Suppressor macrophage (primary cell): ENCODE data around the gene CCDC57.
A peak's percentile ranks its signal among the peaks of the same experiment; 100 is the strongest.
"Not testable (repeated sequence)": the region's sequence is repeated elsewhere in the genome, so short reads cannot be mapped to it uniquely, and the experiment has no call there.

Experiments used
- DNase-seq, 4 experiments: peaks; one replicate each; pipeline ENCODE4 v3.0.0-alpha.2; 2020 to 2022

Gene CCDC57

DNA sequence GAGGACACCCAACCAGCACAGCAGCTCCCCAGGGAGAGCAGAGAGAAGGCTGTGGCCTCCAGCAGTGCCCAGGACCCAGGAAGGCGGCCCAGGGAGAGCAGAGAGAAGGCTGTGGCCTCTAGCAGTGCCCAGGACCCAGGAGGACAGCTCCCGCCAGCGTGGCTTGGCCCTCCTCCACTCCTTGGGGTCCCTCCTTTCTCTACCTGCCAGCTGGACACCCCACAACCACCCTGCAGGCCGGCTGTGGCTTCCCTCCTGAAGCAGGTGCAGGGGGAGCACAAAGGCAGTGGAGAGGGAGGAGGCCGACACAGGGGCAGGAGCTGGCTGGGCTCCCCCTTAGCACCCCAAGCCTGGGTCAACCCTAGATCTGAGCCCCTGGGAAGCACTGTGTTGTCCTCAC lies 60.5 kb downstream of the CCDC57 start:
- DNase-seq: no peak

DNA sequence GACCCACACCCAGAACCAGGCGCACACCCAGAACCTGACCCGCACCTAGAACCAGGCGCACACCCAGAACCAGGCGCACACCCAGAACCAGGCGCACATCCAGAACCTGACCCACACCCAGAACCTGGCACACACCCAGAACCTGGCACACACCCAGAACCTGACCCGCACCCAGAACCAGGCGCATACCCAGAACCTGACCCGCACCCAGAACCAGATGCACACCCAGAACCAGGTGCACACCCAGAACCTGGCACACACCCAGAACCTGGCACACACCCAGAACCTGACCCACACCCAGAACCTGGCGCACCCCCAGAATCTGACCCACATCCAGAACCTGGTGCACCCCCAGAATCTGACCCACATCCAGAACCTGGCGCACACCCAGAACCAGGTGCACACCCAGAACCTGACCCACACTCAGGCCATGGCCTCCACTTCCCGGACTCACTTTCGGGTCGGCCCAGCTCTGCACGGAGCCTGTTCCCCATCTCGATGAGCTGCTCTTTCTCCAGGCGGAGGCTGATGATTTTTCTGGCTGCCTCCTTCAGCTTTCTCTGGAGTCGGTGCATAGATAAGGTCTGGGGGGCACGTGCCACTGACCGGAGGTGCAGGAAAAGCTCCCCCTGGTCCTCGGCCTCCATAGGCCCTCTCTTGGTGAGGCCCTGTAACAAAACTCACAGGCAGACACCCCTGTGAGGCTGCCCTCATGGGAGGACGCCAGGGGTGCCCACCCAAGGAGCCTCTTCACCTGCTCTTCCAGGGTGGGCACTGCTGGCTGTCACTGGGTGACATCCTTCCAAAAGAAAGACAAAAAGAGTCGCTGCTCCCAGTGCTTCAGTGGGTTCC lies 61.3 kb downstream of the CCDC57 start:
- no peak for DNase-seq

DNA sequence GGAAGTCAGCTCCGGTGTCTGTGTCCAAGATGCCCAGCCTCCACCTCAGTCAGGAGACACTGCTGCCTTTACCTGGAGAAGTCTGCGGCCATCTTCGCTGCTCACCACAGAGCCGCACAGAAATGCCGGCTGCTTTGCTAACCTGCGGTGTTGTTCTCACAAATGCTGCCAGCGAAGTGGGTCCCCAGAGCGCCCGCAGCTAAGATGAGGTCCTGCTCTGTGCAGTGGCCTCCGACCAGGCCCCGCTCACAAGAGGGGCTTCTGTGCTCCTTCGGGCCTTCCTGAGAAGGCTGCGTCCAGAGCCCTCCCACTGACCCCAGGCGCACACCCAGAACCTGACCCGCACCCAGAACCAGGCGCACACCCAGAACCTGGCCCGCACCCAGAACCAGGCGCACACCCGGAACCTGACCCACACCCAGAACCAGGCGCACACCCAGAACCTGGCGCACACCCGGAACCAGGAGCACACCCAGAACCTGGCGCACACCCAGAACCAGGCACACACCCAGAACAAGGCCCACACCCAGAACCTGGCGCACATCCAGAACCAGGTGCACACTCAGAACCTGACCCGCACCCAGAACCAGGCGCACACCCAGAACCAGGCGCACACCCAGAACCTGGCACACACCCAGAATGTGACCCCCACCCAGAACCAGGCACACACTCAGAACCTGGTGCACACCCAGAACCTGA lies 63.1 kb downstream of the CCDC57 start:
- DNase-seq: no peak

DNA sequence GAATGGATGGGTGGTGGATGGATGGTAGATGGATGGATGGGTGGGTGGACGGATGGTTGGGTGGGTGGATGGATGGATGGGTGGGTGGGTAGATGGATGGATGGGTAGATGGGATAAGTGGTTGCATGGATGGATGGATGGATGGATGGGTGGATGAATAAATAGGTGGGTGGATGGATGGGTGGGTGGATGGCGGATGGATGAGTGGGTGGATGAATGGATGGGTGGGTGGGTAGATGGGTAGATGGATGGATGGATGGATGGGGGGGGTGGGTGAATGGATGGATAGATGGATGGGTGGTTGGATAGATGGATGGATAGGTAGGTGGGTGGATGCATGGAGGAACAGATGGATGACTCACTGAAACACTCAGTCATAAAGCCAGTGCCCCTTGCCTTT lies 63.6 kb downstream of the CCDC57 start:
- no peak for DNase-seq

DNA sequence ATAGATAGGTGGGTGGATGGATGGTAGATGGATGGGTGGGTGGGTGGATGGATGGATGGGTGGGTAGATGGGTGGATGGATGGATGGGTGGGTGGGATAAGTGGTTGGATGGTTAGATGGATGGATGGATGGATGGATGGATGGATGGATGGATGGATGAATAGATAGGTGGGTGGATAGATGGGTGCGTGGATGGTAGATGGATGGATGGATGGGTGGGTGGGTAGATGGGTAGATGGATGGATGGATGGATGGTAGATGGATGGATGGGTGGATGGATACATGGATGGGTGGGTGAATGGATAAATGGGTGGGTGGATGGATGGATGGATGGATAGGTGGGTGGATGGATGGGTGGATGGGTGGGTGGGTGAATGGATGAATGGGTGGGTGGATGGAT lies 64.6 kb downstream of the CCDC57 start:
- no peak for DNase-seq

DNA sequence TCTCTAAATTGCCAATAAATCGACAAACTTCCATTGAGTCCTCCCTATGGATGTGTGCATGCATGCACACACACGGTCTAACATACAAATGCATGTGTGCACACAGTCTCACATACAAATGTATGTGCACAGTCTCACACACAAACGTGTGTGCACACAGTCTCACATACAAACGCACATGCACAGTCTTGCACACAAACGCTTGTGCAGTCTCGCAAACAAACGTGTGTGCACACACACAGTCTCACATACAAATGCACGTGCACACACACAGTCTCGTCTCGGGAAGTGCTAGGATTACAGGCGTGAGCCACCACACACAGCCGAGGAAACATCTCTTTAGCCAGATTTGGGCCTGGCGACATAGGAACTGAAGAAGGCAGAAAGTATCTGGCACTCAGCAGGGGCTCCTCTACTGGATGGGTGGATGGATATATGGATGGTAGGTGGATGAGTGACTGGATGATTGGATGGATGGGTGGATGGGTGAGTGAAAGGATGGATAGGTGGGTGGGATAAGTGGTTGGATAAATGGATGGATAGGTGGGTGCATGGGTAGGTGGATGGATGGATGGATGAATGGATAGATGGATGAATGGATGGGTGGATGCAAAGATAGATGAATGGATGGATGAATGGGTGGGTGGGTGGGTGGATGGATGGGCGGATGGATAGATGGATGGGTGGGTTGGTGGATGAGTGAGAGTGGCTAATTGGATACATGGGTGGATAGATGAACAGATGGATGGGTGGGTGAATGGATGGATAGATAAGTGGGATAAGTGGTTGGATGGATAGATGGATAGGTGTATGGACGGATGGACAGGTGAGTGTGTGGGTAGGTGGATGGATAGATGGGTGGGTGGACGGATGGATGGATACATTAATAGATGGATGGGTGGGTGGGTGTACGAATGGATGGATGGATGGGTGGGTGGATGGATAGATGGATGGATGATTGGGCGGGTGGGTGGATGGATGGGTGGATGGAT lies 65.7 kb downstream of the CCDC57 start:
- no peak for DNase-seq

DNA sequence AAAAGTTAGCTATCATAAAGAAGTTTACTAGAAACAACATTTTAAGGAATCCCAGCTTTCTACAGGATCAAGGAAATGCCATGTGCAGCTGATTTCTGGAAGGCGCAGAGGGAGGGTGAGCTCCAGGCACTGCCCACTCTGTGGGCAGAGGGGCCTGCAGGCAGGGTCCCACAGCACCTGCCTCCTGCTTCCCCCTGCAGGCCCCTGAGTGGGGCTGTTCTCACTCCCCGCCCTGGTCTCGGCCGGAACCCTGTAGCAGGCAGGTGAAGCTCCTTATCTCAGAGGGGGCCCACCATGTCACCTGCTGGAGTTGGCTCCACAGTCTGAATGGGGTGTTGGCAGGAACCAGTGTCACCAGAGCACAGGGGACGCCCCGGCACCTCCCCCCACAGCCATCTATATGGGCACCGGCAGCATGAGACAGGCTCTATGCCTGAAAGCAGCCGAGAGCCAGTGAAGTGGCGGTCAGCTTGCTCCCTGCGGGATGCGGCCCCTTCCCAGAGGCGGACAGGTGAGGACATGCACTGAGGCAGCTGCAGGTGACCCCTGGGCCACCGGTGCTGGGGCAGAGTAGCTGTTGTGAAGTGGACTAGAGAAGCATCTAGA lies 67.0 kb downstream of the CCDC57 start:
- DNase-seq: no peak

DNA sequence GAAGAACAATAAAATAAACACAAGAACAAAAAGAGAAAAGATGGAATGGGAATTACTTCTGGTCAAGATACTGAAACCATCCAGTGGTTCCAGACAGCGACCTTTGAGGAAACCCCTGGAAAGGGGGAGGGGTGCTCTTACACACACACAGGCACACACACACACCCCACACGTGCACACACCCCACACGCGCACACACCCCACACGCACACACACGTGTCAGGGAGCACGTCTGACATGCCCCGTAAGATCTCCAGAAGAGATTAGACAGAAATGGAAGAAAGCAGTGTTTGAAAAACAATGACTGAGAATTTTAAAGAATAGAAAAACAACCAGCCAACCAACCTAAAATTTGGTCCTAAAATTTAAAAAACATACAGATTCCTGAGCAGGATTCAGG lies 69.3 kb downstream of the CCDC57 start:
- no peak for DNase-seq

DNA sequence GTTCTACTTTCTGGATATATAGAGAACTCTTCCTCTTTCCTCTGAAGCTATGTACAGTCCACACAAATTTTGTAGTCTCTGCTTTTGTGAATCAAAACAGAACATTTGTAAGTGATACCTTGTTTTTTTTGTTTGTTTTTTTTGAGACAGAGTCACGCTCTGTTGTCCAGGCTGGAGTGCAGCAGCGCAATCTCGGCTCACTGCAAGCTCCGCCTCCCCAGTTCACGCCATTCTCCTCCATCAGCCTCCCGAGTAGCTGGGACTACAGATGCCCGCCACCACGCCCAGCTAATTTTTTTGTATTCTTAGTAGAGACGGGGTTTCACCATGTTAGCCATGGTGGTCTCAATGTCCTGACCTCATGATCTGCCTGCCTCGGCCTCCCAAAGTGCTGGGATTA lies 72.7 kb downstream of the CCDC57 start:
- not testable (repeated sequence) for DNase-seq

DNA sequence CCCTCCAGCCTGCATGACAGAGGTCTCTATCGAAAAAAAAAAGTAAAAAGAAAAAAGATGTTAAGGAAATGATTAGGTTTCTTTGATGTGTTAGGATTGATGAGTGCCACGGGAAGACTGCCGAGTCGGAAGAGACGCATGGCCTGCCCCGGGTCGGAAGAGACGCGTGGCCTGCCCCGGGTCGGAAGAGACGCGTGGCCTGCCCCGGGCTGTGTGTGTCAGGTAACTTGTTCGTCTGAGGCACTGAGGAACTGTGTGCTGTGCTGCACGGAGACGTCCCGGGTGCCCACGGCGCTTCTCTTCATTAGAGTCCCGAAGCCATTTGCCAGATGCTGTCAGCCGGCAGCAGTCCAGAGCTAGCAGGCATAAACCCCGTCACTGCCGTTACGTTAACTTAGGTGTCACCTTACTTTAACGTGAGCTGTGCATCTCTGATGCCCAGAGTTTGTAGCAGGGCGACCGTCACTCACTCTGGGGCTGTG lies 74.1 kb downstream of the CCDC57 start:
- DNase-seq: no peak

DNA sequence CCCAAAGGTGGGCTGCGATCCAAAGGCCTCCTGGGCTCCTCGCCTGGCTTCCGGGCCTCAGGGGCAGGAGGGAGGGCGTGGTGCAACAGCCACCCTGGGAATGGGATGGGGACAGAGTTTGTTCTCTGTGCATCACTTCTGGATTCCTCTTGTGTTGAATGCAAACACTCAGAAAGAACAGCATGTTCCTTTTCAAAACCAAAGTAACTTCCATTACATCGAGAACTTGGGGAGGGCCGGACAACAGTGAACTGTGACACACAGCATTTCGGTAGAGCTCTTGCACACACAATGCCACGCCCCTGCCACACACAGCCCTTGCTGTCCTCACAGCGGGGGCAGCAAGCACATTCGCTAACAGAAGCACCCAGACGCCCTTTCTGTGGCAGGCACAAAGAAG lies 78.5 kb downstream of the CCDC57 start:
- DNase-seq: no peak

DNA sequence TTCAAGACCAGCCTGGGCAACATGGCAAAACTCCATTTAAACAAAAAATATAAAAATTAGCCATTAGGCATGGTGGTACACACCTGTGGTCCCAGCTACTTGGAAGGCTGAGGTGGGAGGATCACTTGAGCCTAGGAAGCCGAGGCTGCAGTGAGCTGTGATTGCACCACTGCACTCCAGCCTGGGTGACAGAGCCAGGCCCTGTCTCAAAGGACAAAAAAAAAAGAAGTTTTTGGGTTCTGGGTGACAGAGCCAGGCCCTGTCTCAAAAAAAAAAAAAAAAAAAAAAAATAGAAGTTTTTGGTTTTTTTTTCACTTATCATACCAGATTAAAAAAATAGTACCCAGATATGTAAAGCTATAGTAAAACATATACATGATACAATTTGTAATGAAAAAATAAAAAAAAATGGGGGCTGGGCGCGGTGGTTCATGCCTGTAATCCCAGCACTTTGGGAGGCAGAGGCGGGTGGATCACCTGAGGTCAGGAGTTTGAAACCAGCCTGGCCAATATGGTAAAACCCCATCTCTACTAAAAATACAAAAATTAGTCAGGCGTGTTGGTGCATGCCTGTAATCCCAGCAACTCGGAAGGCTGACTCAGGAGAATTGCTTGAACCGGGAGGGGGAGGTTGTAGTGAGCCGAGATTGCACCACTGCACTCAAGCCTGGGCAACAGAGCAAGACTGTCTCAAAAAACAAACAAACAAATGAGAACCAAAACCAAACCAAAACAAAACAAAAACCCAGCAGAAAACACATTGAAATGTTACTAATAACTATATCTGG lies 79.3 kb downstream of the CCDC57 start:
- peak in 2 of 4 experiments; percentile 59 to 61 for DNase-seq

DNA sequence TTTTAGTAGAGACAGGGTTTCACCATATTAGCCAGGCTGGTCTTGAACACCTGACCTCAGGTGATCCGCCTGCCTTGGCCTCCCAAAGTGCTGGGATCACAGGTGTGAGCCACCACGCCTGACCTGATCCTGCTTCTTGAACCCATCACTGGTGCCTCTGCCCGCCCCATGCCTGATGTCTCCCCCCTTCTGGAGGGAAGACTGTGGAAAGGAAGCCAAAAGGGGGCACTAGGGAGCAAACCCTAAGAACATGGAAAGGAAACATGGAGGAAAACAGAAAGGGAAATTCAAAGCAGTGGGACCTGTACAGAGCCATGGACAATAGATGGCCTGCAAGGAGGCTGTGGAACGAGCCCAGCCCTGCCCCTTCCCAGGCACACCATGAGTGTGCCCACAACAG lies 83.5 kb downstream of the CCDC57 start:
- DNase-seq: no peak

DNA sequence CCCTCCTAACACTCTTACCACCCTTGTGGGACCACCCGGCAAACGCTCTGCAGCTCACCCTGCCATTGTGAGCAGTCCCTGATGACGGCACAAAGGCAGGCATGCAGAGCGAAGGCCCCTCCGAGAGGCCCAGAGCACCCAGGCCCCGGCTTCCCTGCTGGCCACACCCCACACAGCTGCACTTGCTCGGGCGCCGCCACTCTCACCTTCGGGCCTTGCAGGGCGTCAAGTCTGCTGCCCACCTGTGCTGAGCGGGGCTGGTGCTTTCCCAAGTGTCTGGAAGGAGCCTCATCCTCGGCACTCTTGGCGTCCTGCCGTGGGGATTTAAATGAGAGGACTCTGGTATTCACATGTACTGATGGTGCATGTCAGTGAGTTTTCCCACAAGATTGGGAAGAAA lies 84.4 kb downstream of the CCDC57 start:
- no peak for DNase-seq

DNA sequence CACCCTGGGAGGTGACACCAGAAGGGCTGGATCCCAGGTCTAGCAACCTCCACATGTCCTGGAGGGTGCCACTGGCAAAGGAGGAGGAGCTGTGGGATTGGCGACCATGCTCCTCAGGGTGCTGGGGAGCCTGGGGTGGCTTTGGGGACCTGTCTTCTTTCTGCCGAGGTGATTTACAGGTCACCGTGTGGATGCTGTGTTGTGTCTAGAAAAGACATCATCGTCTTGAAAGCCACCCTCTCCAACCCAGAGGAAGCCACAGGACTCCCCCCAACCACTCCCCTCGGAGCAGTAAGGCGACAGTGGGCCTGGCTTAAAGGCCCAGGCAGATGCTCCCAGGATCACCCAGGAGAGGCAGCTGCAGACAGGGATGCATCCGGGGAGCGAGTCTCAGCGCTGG lies 84.9 kb downstream of the CCDC57 start:
- DNase-seq: no peak

DNA sequence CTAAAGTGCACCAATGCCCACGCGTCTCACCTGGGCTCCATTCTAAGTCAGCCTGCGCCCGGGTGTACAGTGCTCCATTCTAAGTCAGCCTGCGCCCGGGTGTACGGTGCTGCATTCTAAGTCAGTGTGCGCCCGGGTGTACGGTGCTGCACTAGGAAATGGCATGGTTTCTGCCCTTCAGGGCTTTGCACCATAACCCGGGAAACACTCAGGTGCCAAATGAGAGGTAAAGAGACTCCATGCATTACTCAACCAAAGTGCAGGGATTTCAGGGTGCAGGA lies 85.4 kb downstream of the CCDC57 start:
- no peak for DNase-seq

DNA sequence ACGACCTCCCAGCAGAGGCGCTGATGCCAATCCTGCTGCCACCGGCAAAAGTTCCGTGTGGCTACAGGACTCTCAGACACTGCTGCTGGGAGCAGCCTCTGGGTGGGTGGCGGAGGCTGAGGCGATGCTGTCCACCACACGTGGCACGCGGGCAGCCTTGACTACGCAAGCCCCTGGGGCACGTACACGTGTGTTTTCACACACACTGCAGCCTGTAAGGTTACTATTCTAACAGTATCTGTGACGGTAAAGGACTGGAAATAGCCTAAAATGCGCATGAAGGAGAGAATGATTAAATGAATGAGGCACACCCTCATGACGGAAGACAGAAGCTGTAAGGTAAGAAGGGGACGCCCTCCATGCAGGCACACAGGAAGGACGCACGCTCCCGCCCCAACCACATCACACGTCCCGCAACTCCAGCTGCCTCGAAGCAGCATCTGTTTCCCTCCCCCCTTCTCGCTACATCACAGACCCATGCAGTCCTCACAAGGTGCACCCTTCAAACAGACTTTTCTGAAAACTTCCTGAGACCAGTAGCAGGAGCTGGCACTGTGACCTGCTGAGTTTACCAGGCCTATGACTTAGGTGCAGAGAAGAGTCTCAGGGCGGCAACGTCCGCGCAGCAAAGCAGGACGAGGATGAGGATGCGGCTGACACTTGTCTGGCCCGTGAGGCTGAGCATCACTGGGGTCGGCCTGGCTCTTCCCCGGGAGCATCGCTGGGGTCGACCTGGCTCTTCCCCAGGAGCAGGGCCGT lies 85.9 kb downstream of the CCDC57 start:
- DNase-seq: no peak

DNA sequence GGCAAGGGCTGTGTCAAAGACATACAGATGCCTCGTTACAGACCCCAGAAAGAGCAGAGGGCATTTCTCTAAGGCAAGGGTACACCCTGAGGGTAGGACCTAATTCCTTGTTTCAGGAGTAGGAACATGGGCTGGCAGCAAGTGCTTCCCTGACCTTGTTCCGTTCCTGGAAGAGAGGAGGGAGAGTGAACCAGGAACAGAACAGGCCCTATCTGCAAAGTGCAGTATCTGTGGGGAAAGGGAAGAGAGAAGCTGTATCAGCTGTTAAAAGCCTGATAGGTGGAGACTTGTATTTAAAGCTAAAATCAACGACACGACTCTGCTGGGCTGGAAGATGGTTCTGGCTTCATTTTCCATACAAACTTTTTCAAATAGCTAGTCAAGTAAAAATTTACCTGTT lies 88.5 kb downstream of the CCDC57 start:
- DNase-seq: no peak

DNA sequence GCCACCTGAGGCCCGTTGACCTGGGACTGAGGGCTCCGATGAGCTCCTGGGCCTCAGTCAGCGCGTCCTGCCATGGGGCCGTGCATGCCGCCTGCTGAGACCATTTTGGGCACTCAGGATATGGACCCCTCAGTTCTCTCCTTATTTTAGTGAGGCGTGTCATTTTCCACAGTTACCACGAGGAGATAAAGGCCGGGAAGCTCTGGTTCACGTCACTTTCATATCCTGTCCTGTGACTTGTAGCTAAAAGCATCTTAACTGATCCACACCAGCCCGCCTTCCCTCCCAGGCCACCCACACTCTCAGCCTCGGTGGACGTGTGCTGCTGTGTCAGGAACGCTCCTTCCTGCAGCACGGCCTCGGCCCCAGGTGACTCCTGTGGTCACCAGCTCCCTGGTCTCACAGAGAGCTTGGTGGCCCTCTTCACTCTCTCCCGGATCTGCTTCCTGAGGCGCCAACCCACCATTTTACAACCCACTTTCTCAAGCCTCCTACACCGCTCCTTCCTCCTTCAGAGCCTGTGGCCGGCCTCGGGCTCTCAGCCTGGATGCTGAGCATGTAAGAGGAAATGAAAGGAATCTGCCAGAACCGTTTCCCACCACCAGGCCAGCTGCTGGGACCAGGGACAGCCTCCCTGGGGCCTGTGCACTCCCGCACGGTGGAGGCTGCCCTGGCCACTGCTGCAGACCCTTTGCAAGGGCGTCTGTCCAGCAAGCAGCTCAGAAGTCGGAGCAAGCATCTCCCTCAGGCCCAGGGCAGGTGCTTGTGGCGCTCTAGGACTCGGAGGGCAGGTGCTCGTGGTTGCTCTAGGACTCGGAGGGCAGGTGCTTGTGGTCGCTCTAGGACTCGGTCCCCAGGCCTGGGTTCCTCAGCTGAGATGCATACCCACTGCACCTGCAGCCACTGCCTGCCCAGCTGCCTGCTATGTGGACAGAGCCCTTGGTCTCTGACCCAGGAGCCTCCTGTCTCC lies 90.7 kb downstream of the CCDC57 start:
- DNase-seq: peak; percentile 60 to 77 (median 67)

DNA sequence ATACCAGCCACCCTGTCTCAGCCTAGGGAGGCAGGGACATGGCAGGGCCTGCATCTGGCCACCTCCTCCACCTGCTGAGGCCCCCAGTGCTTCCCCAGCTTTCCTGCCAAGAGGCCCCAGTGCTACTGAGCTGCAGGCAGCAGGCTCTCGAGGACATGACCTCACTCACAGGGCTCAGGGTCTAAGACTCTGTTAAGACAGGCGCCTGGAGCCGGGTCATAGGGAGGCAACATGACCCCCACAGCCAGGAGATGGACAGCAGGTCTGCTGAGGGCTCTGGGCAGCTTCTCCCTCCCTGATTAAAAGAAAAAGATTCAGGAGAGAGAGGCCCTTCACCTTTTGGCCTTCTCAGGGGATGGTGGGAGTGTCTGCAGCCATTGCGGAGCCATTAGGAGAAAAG lies 91.4 kb downstream of the CCDC57 start:
- DNase-seq: no peak
